ENCODE results near the gene LRP8. TPM values are rescaled to one million over a fixed set of nuclear protein-coding genes. Genes with fewer than 3 reads are reported as not detected.

The LRP8 gene
- total and polyA plus RNA-seq, 2 of the 4 experiments (the other 2 are of a cell fraction), result 12.0 to 12.1 TPM

DNA sequence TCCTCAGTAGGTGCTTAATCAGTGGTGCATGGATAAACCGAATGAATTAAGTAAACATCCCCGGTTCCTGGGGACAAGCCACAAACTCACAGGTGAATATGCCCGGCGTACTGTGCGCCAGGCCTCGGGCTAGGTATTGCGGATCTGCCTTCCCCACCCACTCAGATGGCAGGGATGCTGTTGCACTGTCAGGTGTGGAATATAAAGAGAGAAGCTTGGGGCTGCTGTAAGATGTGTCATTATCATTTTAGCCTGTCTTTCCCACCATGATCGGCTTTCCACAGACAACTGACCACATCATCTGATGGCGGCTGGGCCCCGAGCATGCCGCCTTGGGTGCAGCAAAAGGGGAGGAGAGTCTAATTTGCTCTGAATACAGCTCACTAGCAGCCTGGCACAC lies 45.4 kb upstream of the LRP8 start:
- H3K9ac ChIP-seq (ENCODE audit: low read depth, low read length), result no peak overlapping the region
- no peak overlapping the region for H2AK5ac ChIP-seq (ENCODE audit: low read depth, low read length)
- no peak overlapping the region for H2BK20ac ChIP-seq (ENCODE audit: low read depth, low read length)
- H3K27me3 ChIP-seq (ENCODE audit: control insufficient read depth, insufficient read depth, low read length), result peaks cover 52% of the 10 kb centered on the region
- intact Hi-C loops (cut with micrococcal nuclease), result no loop called here
- DNase-seq (no peak), ATAC-seq (ENCODE audit: low read depth) (no peak)
- H2AFZ ChIP-seq (replicated peaks; ENCODE audit: low read length, poor library complexity), result no peak overlapping the region
- ChIA-PET CTCF (interaction anchor here (1.1 kb wide), 1 partner anchor 15 kb away, joined by 3 read pairs; no protein-coding TSS in a partner anchor), POLR2A (ENCODE audit: unreplicated experiment) (no interaction called here)
- no peak overlapping the region for H2BK15ac ChIP-seq (ENCODE audit: low read depth, low read length)
- no peak overlapping the region for H4K8ac ChIP-seq (ENCODE audit: low read depth in 2 of 2, low read length in 2 of 2)
- no peak overlapping the region for H3K56ac ChIP-seq (ENCODE audit: extremely low read depth, insufficient read depth, low read length)
- H3K23ac ChIP-seq (ENCODE audit: low read depth, low read length), result no peak overlapping the region
- no peak overlapping the region for H4K91ac ChIP-seq (ENCODE audit: insufficient read depth, low read depth, low read length)
- no peaks in the 10 kb centered on the region for H3K79me1 ChIP-seq (ENCODE audit: low read depth in 1 of 2, low read length in 2 of 2)
- no peak overlapping the region for H2BK120ac ChIP-seq (ENCODE audit: low read depth, low read length)
- H4K20me1 ChIP-seq (ENCODE audit: insufficient read depth, low read length), result no peaks in the 10 kb centered on the region
- no TSS peak for BruUV-seq (replicated peaks)
- no peaks in the 10 kb centered on the region; the same call in 1 of the 2 replicates for H3K4me1 ChIP-seq (ENCODE audit: control insufficient read depth, insufficient read depth, low read length)
- no CpG with 5 or more reads among the region's 11 CpGs for WGBS, 2 experiments (ENCODE audit: extremely low coverage in 2 of 2, insufficient read length in 1 of 2)
- no peak overlapping the region for H2BK5ac ChIP-seq (ENCODE audit: low read depth, low read length, poor library complexity, severe bottlenecking)
- no peaks in the 10 kb centered on the region for H3K9me1 ChIP-seq (ENCODE audit: insufficient read depth, low read length)
- dilution Hi-C loops (cut with HindIII; ENCODE audit: low sequenced_read_pairs, unreplicated experiment), result no loop called here
- no peak overlapping the region for H3K4me2 ChIP-seq (ENCODE audit: low read depth, low read length)
- H4K5ac ChIP-seq (ENCODE audit: low read depth, low read length), result no peak overlapping the region
- H3K27ac ChIP-seq (ENCODE audit: insufficient read depth, low read length), result no peak overlapping the region
- H3K14ac ChIP-seq (replicated peaks; ENCODE audit: low read depth, low read length), result no peak overlapping the region
- H3K9me3 ChIP-seq (ENCODE audit: control insufficient read depth, insufficient read depth, low read length), result no peaks in the 10 kb centered on the region
- H3K18ac ChIP-seq (ENCODE audit: low read depth, low read length), result no peak overlapping the region
- no peak overlapping the region for H2AK9ac ChIP-seq (replicated peaks; ENCODE audit: low read depth, low read length, poor library complexity)
- TF ChIP-seq MAZ (IDR thresholded peaks at IDR 0.05; ENCODE audit: borderline replicate concordance, low read depth, low read length), result no peak
- H3K36me3 ChIP-seq (ENCODE audit: control insufficient read depth, insufficient read depth, low read length), result no peaks in the 10 kb centered on the region
- H3K4ac ChIP-seq (ENCODE audit: low read depth, low read length), result no peak overlapping the region
- in situ Hi-C loops (cut with MboI; ENCODE audit: low sequenced_read_pairs), result no loop called here
- no peak overlapping the region for H3K4me3 ChIP-seq (ENCODE audit: insufficient read depth, low read depth, low read length)

All from IMR-90 (cell line).